Naive thymus-derived CD4-positive, alpha-beta T cell (primary cell): ENCODE results near the gene ABCB11. TPM values are rescaled to one million over a fixed set of nuclear protein-coding genes. Genes with fewer than 3 reads are reported as not detected.

Experiments used
- ATAC-seq: fragments of 150-1000 bp; cut with Tn5 transposase; 2 replicates; pipeline ENCODE4 v1.10.0; 2021; ENCODE audit warnings: mild to moderate bottlenecking, moderate library complexity
- CTCF ChIA-PET: fragments of 350-600 bp; sonication (Branson Sonifier 250); formaldehyde crosslinking; loops from one replicate; lab custom pipeline; 2021; ENCODE audit warnings: antibody characterized with exemption; lab: Charles Lee
- POLR2A ChIA-PET: fragments of 350-600 bp; sonication (Branson Sonifier 250); formaldehyde crosslinking; loops from one replicate; lab custom pipeline; 2021; ENCODE audit warnings: antibody characterized with exemption, inconsistent platforms; lab: Charles Lee
- DNase-seq, 9 donors: peaks; one replicate each; pipeline versions ENCODE4 v3.0.0 to v3.0.0-alpha.2; 2020 to 2022; ENCODE audit warnings: mixed read lengths in 1 of 9
- H3K27ac ChIP-seq: one replicate; pipeline ENCODE4 v1.7.0; 2013; ENCODE audit warnings: mild to moderate bottlenecking, low read depth, low read length, moderate library complexity
- H3K27me3 ChIP-seq, 2 donors: one replicate each; pipeline ENCODE4 v1.7.0; 2013; ENCODE audit warnings: low read length in 2 of 2, mild to moderate bottlenecking in 2 of 2, moderate library complexity in 2 of 2; ENCODE audit not compliant: control insufficient read depth in 2 of 2, insufficient read depth in 2 of 2
- H3K36me3 ChIP-seq, 3 experiments: 1 replicate in 2 of 3; 2 replicates in 1 of 3; pipeline ENCODE4 v1.7.0; 2013; ENCODE audit warnings: low read length in 3 of 3, mild to moderate bottlenecking in 3 of 3, moderate library complexity in 1 of 3; ENCODE audit not compliant: insufficient read depth in 3 of 3, control insufficient read depth in 2 of 3
- H3K4me1 ChIP-seq, 2 donors: one replicate each; pipeline ENCODE4 v1.7.0; 2013; ENCODE audit warnings: low read length in 2 of 2, mild to moderate bottlenecking in 2 of 2, moderate library complexity in 1 of 2; ENCODE audit not compliant: control insufficient read depth in 2 of 2, insufficient read depth in 2 of 2
- H3K4me3 ChIP-seq: 2 replicates; pipeline ENCODE4 v1.7.0; 2013; ENCODE audit warnings: mild to moderate bottlenecking, low read length
- H3K9me3 ChIP-seq, 3 experiments: 1 replicate in 2 of 3; 2 replicates in 1 of 3; pipeline ENCODE4 v1.7.0; 2013; ENCODE audit warnings: low read length in 3 of 3; ENCODE audit not compliant: control insufficient read depth in 2 of 3
- H3K27ac Mint-ChIP-seq, 9 donors: one replicate each; pipeline ENCODE4 v1.8.0; 2020 to 2022; ENCODE audit warnings: mixed read lengths in 9 of 9, mild to moderate bottlenecking in 8 of 9, moderate library complexity in 5 of 9, inconsistent platforms in 2 of 9
- H3K27me3 Mint-ChIP-seq, 5 donors: one replicate each; pipeline ENCODE4 v1.8.0; 2021 to 2022; ENCODE audit warnings: mixed read lengths in 5 of 5, mild to moderate bottlenecking in 1 of 5
- H3K36me3 Mint-ChIP-seq, 5 donors: one replicate each; pipeline ENCODE4 v1.8.0; 2020 to 2022; ENCODE audit warnings: mixed read lengths in 5 of 5, mild to moderate bottlenecking in 3 of 5, inconsistent platforms in 1 of 5
- H3K4me1 Mint-ChIP-seq, 7 donors: one replicate each; pipeline ENCODE4 v1.8.0; 2020 to 2022; ENCODE audit warnings: mixed read lengths in 7 of 7, mild to moderate bottlenecking in 3 of 7, inconsistent platforms in 1 of 7
- H3K4me3 Mint-ChIP-seq, 10 donors: one replicate each; pipeline ENCODE4 v1.8.0; 2020 to 2022; ENCODE audit warnings: mild to moderate bottlenecking in 10 of 10, mixed read lengths in 10 of 10, moderate library complexity in 6 of 10, inconsistent platforms in 2 of 10
- H3K9me3 Mint-ChIP-seq, 11 donors: one replicate each; pipeline ENCODE4 v1.8.0; 2020 to 2022; ENCODE audit warnings: mixed read lengths in 11 of 11, mild to moderate bottlenecking in 4 of 11, inconsistent platforms in 1 of 11, moderate library complexity in 1 of 11
- intact Hi-C, 2 donors: fragments of 100-400 bp; cut with micrococcal nuclease; formaldehyde crosslinking; loops; one replicate each; pipeline ENCODE4 v1.15.1; 2023
- polyA plus RNA-seq, 2 donors: library from polyadenylated mRNA; unstranded; fragments of 300-500 nt; fragmentation: Illumina TruSeq; gene quantifications; one replicate each; pipeline ENCODE4 v1.2.3, GENCODE V29; 2021
- total RNA-seq, 6 experiments: library from RNA in 5 of 6; stranded (reverse) in 5 of 6; gene quantifications; 1 replicate in 5 of 6; 2 replicates in 1 of 6; pipeline ENCODE4 v1.2.3 and lab custom pipeline; 2021 to 2026

Gene ABCB11
- total and polyA plus RNA-seq, 7 experiments from 2014 or later, result not detected

- no peaks in the 10 kb centered on the region for H3K27me3 ChIP-seq
- H3K36me3 ChIP-seq, result no peaks in the 10 kb centered on the region
- DNase-seq, result no peak
- H3K4me3 ChIP-seq, result no peak overlapping the region
- Mint-ChIP-seq H3K4me1 (peaks cover 0 to 2% (median 0%) of the 10 kb centered on the region in 7 donors), H3K27ac (no peak overlapping the region), H3K4me3 (no peak overlapping the region), H3K9me3 (no peaks in the 10 kb centered on the region), H3K36me3 (no peaks in the 10 kb centered on the region), H3K27me3 (peaks cover 0 to 2% (median 0%) of the 10 kb centered on the region in 5 donors)
- H3K4me1 ChIP-seq, result peaks cover 0 to 2% of the 10 kb centered on the region in 2 donors
- intact Hi-C loops, result loop anchor here in 1 of 2 donors (5.0 kb wide), 2 partner anchors 491 to 591 kb away; no protein-coding TSS in a partner anchor
- H3K27ac ChIP-seq, result no peak overlapping the region
- ChIA-PET CTCF (no interaction called here), POLR2A (no interaction called here)
- H3K9me3 ChIP-seq, result no peaks in the 10 kb centered on the region
- peak; percentile 41 for ATAC-seq
Observed at GRCh38 chr2:168971261-168971660, 59.9 kb downstream of the ABCB11 start.

GRCh38 chr2:168970711-168971233 lies 60.4 kb downstream of the ABCB11 start:
- Histone ChIP-seq H3K4me1 (peaks cover 0 to 7% of the 10 kb centered on the region in 2 donors), H3K36me3 (no peaks in the 10 kb centered on the region), H3K9me3 (no peaks in the 10 kb centered on the region), H3K27ac (no peak overlapping the region), H3K4me3 (no peak overlapping the region), H3K27me3 (no peaks in the 10 kb centered on the region)
- H3K4me3 Mint-ChIP-seq, result no peak overlapping the region
- no peaks in the 10 kb centered on the region for H3K9me3 Mint-ChIP-seq
- intact Hi-C loops, result loop anchor here in 1 of 2 donors (5.0 kb wide), 2 partner anchors 492 to 592 kb away; no protein-coding TSS in a partner anchor
- peaks cover 0 to 3% (median 0%) of the 10 kb centered on the region in 5 donors for H3K27me3 Mint-ChIP-seq
- CTCF ChIA-PET, result interaction anchor here (1.2 kb wide), 1 partner anchor 51 kb away, joined by 3 read pairs; no protein-coding TSS in a partner anchor
- no peaks in the 10 kb centered on the region for H3K36me3 Mint-ChIP-seq
- POLR2A ChIA-PET, result no interaction called here
- DNase-seq, result no peak
- ATAC-seq, result no peak
- peaks cover 0 to 7% (median 3%) of the 10 kb centered on the region in 7 donors for H3K4me1 Mint-ChIP-seq
- no peak overlapping the region for H3K27ac Mint-ChIP-seq

- ATAC-seq, result no peak
- Histone ChIP-seq H3K27ac (no peak overlapping the region), H3K9me3 (no peaks in the 10 kb centered on the region), H3K27me3 (no peaks in the 10 kb centered on the region), H3K4me1 (peaks cover 7 to 16% of the 10 kb centered on the region in 2 donors), H3K4me3 (no peak overlapping the region), H3K36me3 (no peaks in the 10 kb centered on the region)
- Mint-ChIP-seq H3K4me1 (peaks cover under 1 to 15% (median 9%) of the 10 kb centered on the region in 7 donors), H3K4me3 (no peak overlapping the region), H3K36me3 (no peaks in the 10 kb centered on the region), H3K9me3 (no peaks in the 10 kb centered on the region), H3K27me3 (peaks cover 0 to 3% (median 0%) of the 10 kb centered on the region in 5 donors), H3K27ac (no peak overlapping the region)
- intact Hi-C loops, result loop anchor here in 1 of 2 donors (5.0 kb wide), 2 partner anchors 492 to 592 kb away; no protein-coding TSS in a partner anchor
- POLR2A ChIA-PET, result no interaction called here
- CTCF ChIA-PET, result interaction anchor here (0.6 to 1.2 kb wide), 4 partner anchors 11 to 61 kb away, joined by 3 read pairs; no protein-coding TSS in a partner anchor
- no peak for DNase-seq
Observed at GRCh38 chr2:168969865-168970264, 61.3 kb downstream of the ABCB11 start.

- ATAC-seq (no peak), DNase-seq (no peak)
- Histone ChIP-seq H3K9me3 (no peaks in the 10 kb centered on the region), H3K36me3 (no peaks in the 10 kb centered on the region), H3K27me3 (no peaks in the 10 kb centered on the region), H3K27ac (no peak overlapping the region), H3K4me3 (no peak overlapping the region), H3K4me1 (peaks cover 14 to 27% of the 10 kb centered on the region in 2 donors)
- Mint-ChIP-seq H3K4me1 (peaks cover 6 to 25% (median 20%) of the 10 kb centered on the region in 7 donors), H3K27me3 (peaks cover 0 to 3% (median 0%) of the 10 kb centered on the region in 5 donors), H3K9me3 (no peaks in the 10 kb centered on the region), H3K36me3 (no peaks in the 10 kb centered on the region), H3K27ac (no peak overlapping the region), H3K4me3 (no peak overlapping the region)
- POLR2A ChIA-PET, result no interaction called here
- CTCF ChIA-PET, result interaction anchor here (0.9 to 1.1 kb wide), 2 partner anchors 10 to 164 kb away, joined by 5 read pairs; no protein-coding TSS in a partner anchor
- intact Hi-C loops, result no loop called here
Observed at GRCh38 chr2:168968342-168968741, 62.8 kb downstream of the ABCB11 start.

- POLR2A ChIA-PET, result no interaction called here
- intact Hi-C loops, result loop anchor here in 1 of 2 donors (5.0 kb wide), 3 partner anchors 258 to 963 kb away; no protein-coding TSS in a partner anchor
- H3K27ac Mint-ChIP-seq, result peak overlapping the region in 3 of 9 donors; percentile 2 to 42 (median 17)
- H3K4me1 ChIP-seq, result peaks cover 14 to 32% of the 10 kb centered on the region in 2 donors
- peaks cover 6 to 25% (median 20%) of the 10 kb centered on the region in 7 donors for H3K4me1 Mint-ChIP-seq
- no peak for DNase-seq
- no peaks in the 10 kb centered on the region for H3K36me3 Mint-ChIP-seq
- peak; percentile 66 for ATAC-seq
- H3K4me3 ChIP-seq, result no peak overlapping the region
- no peak overlapping the region for H3K27ac ChIP-seq
- H3K36me3 ChIP-seq, result no peaks in the 10 kb centered on the region
- peaks cover 0 to 2% (median 0%) of the 10 kb centered on the region in 5 donors for H3K27me3 Mint-ChIP-seq
- CTCF ChIA-PET, result interaction anchor here (1.0 kb wide), 1 partner anchor 178 kb away, joined by 4 read pairs; no protein-coding TSS in a partner anchor
- no peaks in the 10 kb centered on the region for H3K9me3 Mint-ChIP-seq
- H3K4me3 Mint-ChIP-seq, result peak overlapping the region in 2 of 10 donors; percentile 10 to 36
- H3K9me3 ChIP-seq, result no peaks in the 10 kb centered on the region
- no peaks in the 10 kb centered on the region for H3K27me3 ChIP-seq
Observed at GRCh38 chr2:168964251-168964807, 66.8 kb downstream of the ABCB11 start.

- H3K27ac ChIP-seq, result no peak overlapping the region
- no peaks in the 10 kb centered on the region for H3K9me3 Mint-ChIP-seq
- ChIA-PET POLR2A (no interaction called here), CTCF (interaction anchor here (0.6 to 2.8 kb wide), 6 partner anchors 28 to 1004 kb away, joined by 3 to 15 read pairs (median 4); no protein-coding TSS in a partner anchor)
- no peak overlapping the region for H3K4me3 Mint-ChIP-seq
- H3K27me3 Mint-ChIP-seq, result peaks cover 0 to 5% (median under 1%) of the 10 kb centered on the region in 5 donors
- no peaks in the 10 kb centered on the region for H3K36me3 Mint-ChIP-seq
- H3K9me3 ChIP-seq, result no peaks in the 10 kb centered on the region
- intact Hi-C loops, result loop anchor here in 1 of 2 donors (5.0 kb wide), 3 partner anchors 260 to 965 kb away; no protein-coding TSS in a partner anchor
- peaks cover 6 to 25% (median 20%) of the 10 kb centered on the region in 7 donors for H3K4me1 Mint-ChIP-seq
- DNase-seq (no peak), ATAC-seq (no peak)
- H3K4me1 ChIP-seq, result peaks cover 14 to 32% of the 10 kb centered on the region in 2 donors
- no peaks in the 10 kb centered on the region for H3K36me3 ChIP-seq
- H3K4me3 ChIP-seq, result no peak overlapping the region
- H3K27ac Mint-ChIP-seq, result no peak overlapping the region
- H3K27me3 ChIP-seq, result no peaks in the 10 kb centered on the region
Observed at GRCh38 chr2:168962636-168963035, 68.5 kb downstream of the ABCB11 start.
